GM18951 (cell line): ENCODE measurements around the gene EREG.

ENCODE experiments used
- POLR2A ChIP-seq: IDR thresholded peaks from 4 replicates; pipeline ENCODE4 v1.6.1; 2011; ENCODE audit warnings: mild to moderate bottlenecking; ENCODE audit not compliant: insufficient read length, insufficient read depth; ENCODE audit errors: extremely low read depth
- in situ Hi-C: fragments of 300-500 bp; cut with MboI; formaldehyde crosslinking; loops from one replicate; pipeline ENCODE4 v1.12.0; 2022; ENCODE audit warnings: low sequenced_read_pairs, mixed read lengths, inconsistent platforms; ENCODE audit not compliant: unreplicated experiment

Gene EREG

DNA sequence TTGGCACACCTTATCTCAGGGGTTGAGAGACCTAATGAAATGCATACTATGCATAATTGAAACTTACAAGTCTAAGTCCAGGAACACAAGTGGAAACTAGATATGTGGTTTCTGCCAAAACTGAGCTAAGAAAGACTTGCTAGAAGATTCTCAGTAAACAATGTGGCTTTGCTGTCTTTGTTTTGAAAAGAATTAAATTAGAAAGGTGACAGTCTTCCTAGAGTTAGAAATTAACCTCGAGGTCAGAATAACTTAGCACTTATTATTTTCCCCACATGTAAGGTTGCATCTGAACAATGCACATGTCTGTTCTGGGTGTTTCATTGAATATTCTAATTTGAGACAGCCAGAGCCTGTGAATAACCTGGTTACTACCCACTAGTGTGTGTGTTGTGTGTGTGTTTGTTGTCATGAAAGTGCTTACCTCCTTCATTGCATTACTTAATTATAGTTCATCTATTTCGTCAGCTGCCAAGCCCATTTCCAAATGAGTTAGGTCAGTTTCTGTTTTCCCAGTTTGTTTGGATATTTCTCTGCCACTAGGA is 1.5 kb downstream of the EREG start:
- no peak for TF ChIP-seq POLR2A
- in situ Hi-C loops = no loop called here

GRCh38 chr4:74367656-74368290 is 2.8 kb downstream of the EREG start:
- in situ Hi-C loops = no loop called here
- TF ChIP-seq POLR2A = no peak

GRCh38 chr4:74368596-74368995 is 3.7 kb downstream of the EREG start:
- in situ Hi-C loops = no loop called here
- TF ChIP-seq POLR2A = no peak

GRCh38 chr4:74369855-74370254 is 4.9 kb downstream of the EREG start:
- no peak for TF ChIP-seq POLR2A
- in situ Hi-C loops = no loop called here

- in situ Hi-C loops = no loop called here
These were observed 6.0 kb downstream of the EREG start for GRCh38 chr4:74370912-74371311.

GRCh38 chr4:74374128-74374527 is 9.2 kb downstream of the EREG start:
- no peak for TF ChIP-seq POLR2A
- in situ Hi-C loops = no loop called here

More at GRCh38 chr4:74370912-74371311, 6.0 kb downstream of the EREG start:
- no peak for TF ChIP-seq POLR2A

DNA sequence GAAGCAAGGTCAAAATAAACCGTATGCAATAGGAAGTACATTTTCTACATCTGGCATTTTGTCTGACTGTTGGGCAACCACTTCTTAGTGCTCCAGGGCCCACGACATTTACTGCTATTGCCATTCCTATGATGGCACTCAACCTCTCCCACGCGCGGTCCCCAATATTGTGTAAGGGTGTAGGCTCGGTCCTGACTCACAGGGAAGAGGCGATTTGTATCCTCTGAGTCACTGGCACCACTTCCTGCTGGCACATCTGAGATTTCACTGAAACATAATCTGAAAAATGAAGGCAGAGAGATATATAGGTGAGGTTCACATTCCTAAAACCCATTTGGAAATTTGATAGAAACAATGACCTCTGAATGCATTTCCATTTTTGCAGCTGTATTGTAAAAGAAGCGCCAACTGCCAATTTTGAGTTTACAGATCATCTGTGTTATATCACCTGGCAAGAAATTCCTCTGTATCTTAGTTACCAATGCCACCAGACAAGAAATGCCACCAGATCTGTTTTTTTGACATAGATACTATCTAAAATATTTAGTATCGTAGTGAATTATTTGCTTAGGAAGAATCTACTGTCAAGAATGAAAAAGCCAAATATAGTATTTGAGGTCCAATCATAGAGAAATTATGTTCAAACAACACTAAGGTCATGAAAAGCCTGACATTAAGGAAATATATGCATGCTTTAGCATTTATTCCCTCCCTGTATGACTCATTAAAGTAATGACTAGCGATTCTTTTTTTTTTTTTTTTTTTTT is 9.8 kb downstream of the EREG start:
- no peak for TF ChIP-seq POLR2A
- in situ Hi-C loops = no loop called here

GRCh38 chr4:74375824-74376426 is 11.0 kb downstream of the EREG start:
- TF ChIP-seq POLR2A = no peak
- in situ Hi-C loops = no loop called here

DNA sequence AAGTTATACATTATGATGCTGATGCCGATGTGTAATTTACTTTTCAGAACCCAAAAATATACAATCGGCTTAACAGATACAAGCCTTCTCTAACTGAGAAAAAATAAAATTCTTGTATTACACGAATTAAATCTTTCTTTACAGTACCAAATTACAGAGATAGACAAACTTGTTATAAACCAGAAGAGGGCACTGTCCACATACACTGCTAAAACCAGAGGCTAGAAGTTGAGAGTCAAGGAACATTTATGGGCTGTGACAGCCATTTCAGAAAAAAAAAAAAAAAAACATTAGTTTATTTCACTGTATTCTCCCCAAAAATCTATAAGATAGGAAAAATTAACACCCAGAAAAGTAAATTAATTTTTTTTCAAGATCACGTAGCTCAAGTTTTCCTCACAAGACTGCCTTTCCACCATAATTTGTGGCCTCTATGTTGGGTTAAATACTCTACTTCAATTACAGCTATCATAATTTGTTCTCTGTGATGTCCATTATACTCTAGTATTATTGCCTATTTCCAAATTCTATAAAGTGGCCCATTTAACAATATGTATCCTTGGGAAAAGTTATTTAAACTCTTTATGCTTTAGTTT is 12.0 kb downstream of the EREG start:
- no peak for TF ChIP-seq POLR2A
- in situ Hi-C loops = no loop called here

GRCh38 chr4:74377714-74378113 is 12.8 kb downstream of the EREG start:
- in situ Hi-C loops = no loop called here
- TF ChIP-seq POLR2A = no peak

DNA sequence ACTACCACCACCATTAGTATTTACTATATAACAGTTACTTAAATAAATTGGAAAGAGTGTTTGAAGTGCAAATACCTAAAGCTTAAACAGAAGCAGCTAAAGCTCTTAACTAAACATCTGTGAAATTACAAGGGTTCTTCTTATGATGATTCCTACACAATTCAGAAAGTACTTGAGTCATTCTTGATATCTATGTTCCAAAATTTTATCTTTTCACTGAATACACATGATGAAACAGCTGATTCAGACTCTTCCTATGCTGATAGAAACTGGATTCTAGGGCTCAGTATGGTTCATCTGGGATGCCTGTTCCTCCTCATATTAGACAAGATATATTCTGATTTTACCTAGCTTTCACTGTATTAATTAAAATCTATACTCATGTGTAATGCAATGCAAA is 13.6 kb downstream of the EREG start:
- in situ Hi-C loops = no loop called here
- TF ChIP-seq POLR2A = no peak

- in situ Hi-C loops = no loop called here
- TF ChIP-seq POLR2A = no peak
These were observed 15.0 kb downstream of the EREG start for GRCh38 chr4:74379912-74380311.

DNA sequence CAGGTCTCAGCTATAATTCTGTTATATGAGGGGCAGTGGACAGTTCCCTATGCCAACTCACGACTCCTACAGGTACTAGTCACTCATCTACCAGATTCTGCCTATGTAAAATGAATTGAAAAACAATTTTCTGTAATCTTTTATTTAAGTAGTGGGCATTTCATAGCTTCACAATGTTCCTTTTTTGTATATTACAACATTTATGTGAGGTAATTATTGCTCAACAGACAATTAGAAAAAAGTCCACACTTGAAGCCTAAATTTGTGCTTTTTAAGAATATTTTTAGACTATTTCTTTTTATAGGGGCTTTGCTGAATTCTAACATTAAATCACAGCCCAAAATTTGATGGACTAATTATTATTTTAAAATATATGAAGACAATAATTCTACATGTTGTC is 20.4 kb downstream of the EREG start:
- TF ChIP-seq POLR2A = no peak
- in situ Hi-C loops = no loop called here
